KBM-7 (cell line): ENCODE data around the gene NSD1.
A peak's percentile ranks its signal among the peaks of the same experiment; 100 is the strongest.

Experiments
- DNase-seq: peaks from one replicate; pipeline ENCODE4 v3.0.0-alpha.2; 2015
- in situ Hi-C: fragments of 300-500 bp; cut with MboI; formaldehyde crosslinking; loops from 2 replicates; pipeline ENCODE4 v1.14.3; 2020; ENCODE audit warnings: low sequenced_read_pairs, low pct_unique_long_range_greater_than_20kb, mixed read lengths

NSD1 gene, protein sequence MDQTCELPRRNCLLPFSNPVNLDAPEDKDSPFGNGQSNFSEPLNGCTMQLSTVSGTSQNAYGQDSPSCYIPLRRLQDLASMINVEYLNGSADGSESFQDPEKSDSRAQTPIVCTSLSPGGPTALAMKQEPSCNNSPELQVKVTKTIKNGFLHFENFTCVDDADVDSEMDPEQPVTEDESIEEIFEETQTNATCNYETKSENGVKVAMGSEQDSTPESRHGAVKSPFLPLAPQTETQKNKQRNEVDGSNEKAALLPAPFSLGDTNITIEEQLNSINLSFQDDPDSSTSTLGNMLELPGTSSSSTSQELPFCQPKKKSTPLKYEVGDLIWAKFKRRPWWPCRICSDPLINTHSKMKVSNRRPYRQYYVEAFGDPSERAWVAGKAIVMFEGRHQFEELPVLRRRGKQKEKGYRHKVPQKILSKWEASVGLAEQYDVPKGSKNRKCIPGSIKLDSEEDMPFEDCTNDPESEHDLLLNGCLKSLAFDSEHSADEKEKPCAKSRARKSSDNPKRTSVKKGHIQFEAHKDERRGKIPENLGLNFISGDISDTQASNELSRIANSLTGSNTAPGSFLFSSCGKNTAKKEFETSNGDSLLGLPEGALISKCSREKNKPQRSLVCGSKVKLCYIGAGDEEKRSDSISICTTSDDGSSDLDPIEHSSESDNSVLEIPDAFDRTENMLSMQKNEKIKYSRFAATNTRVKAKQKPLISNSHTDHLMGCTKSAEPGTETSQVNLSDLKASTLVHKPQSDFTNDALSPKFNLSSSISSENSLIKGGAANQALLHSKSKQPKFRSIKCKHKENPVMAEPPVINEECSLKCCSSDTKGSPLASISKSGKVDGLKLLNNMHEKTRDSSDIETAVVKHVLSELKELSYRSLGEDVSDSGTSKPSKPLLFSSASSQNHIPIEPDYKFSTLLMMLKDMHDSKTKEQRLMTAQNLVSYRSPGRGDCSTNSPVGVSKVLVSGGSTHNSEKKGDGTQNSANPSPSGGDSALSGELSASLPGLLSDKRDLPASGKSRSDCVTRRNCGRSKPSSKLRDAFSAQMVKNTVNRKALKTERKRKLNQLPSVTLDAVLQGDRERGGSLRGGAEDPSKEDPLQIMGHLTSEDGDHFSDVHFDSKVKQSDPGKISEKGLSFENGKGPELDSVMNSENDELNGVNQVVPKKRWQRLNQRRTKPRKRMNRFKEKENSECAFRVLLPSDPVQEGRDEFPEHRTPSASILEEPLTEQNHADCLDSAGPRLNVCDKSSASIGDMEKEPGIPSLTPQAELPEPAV (N-terminal part only)

DNA sequence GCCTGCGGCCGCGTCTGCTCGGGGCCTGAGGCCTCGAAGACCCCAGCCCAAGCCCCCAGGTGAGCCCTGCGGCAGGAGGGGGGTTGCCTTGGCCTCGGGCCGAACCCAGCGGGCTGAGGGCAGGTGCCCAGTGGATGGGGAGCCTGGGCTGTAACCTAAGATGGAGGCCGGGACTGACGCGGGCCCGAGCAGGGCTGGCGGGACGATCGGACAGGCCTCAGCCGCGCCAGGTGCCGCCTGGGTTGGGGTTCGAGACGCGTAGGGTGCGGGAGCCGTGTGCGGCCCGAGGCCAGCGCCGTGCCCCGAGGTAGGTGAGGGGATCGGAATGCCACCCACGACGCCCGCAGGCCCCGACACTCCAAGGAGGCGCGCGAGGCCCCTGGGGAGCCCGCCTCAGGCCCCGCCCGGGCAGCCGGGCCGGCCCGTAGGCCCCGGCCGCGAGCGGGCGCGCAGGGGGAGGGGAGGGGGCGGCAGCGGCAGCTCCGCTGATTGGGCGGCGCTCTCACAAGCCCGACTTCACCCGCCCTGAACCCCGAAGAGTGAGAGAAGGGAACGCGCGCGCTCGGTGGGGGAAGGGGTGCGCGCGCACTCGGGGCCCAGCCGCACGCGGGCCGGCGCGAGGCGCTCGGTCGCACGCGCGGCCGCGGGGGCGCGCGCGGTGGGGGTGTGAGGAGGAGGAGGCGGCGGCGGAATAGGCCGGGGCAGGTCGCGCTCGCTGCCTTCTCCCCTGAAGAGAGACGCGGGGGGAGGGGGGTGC lies at the start of gene NSD1:
NSD1 (plus strand) TSS at position 678 of the 757 bp plus-strand sequence. CDS start 1,331 bp downstream, outside the sequence.
- peak; percentile 63 for DNase-seq
- in situ Hi-C loops: no loop called here

DNA sequence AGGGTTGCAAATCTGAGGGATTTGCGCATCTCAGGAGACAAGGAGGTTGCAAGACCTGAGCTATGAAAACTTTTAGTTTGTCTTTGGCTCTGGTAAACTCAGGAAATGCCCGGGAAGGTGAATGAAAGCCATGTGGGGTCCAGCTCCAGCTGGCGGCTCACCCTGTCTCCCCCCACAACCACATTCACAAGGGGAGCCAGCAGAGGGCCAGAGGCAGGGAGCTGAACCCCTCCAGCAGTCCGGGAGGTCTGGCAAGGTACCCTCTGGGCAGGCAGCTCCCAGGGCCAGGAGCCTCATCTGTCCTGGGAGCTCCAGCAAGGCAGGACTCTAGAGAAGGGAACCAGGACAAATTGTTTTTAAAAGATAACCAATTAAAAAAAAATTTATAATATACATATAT lies 49.4 kb upstream of the NSD1 start:
- in situ Hi-C loops: loop anchor here (25.0 kb wide), 1 partner anchor 422 kb away; no protein-coding TSS in a partner anchor

DNA sequence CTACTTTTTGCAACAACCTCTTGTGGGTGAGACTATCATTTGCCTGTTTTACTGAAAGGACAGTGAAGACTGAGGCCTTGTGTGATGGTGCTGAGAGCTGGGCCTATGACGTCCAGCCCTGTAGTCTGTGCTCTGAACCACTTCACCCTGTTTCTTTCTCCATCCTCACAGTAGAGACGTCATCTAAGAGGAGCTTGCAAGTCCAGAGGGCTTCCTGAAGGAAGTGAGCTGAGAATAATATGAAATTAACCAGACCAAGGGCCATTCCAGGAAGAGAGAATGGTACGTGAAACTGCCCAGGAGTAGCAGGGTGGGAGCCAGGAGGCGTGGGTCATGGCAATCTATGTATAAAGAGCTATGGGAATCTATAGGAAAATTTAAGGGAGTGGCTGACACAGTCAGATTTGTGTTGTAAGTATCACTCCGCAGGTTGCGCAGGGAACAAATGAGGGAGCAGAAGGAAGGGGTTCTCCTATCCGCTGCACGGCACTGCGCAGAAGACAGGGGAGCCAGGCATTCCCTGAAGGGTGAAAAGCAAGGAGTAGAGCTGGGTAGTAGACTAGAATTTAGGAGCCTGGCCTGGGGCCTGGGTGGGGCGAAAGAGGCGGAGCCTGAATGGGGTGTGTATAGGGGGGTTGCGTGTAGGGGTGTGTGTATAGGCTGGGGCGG lies 47.5 kb upstream of the NSD1 start:
- DNase-seq: peak; percentile 37
- in situ Hi-C loops: loop anchor here (25.0 kb wide), 1 partner anchor 424 kb away; no protein-coding TSS in a partner anchor

More for the DNA sequence above, 49.4 kb upstream of the NSD1 start:
- no peak for DNase-seq

DNA sequence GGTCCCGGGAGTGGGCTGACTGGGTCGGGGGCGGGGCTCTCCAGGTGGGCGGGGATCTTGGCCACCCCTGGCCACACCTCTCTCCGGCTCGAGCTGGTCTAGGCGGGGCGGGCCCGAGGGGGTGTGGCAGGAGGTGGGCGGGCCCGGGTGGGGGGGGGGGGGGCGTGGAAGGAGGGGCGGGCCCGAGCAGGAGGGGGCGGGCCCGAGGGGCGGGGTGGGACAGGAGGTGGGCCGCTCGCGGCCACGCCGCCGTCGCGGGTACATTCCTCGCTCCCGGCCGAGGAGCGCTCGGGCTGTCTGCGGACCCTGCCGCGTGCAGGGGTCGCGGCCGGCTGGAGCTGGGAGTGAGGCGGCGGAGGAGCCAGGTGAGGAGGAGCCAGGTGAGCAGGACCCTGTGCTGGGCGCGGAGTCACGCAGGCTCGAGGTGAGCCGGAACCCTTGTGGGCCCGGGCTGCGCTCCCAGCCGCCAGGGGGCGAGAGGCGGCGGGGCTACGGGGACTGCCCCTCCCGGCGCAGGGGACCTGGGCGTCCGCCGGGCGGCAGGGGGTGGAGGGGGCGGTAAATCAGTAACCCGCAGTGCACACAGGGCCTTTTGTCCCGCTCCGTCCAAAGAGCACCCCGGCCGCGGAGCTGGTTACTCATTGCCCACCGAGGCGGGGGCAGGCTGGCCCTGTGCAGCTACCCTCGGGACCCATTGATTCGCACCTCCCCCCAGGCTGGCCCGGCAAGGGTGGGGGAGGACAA lies 46.7 kb upstream of the NSD1 start, which contains the start of gene FGFR4:
FGFR4 (plus strand) TSS at position 262 of the 744 bp plus-strand sequence. CDS start 2,688 bp downstream, outside the sequence.
- in situ Hi-C loops: loop anchor here (25.0 kb wide), 1 partner anchor 425 kb away; no protein-coding TSS in a partner anchor
- DNase-seq: peak; percentile 79

DNA sequence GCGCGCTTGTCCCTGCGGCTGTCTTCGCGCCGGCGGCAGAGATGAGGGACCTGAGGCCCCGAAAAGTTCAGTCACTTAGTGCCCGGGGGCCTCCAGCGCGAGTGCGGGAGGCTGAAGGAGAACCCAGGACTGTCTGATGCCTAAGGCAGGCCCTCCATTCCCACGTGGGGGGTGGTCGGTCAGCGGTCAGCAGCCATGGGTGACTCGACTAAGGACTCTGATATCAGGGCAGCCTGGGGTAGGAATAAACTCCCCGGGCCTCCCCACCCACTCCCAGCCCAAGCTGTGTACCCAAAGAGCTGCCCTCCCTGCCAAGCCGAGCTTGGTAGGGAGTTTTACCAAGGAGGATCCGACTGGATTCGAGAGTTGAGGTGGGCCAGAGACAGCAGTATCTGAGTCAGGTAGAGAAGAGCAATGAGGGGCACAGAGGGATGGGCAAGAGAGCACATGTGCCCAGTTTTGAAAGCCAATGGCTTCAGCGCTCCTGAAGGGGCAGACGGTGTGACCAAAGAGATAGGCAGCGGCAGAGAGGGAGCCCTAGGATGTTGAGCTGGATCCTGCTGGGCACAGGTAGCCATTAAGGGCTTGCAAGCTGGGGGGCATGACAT lies 46.1 kb upstream of the NSD1 start:
- in situ Hi-C loops: loop anchor here (25.0 kb wide), 1 partner anchor 425 kb away; no protein-coding TSS in a partner anchor
- no peak for DNase-seq

DNA sequence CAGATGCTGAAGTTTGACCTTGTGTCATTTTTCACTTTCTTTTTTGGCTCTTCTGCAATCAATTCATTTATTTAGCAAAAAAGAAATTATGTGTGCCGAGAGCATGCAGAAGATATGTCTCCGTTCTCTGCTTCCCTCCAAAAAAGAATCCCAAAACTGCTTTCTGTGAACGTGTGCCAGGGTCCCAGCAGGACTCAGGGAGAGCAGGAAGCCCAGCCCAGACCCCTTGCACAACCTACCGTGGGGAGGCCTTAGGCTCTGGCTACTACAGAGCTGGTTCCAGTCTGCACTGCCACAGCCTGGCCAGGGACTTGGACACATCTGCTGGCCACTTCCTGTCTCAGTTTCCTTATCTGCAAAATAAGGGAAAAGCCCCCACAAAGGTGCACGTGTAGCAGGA lies 44.4 kb upstream of the NSD1 start:
- in situ Hi-C loops: loop anchor here (25.0 kb wide), 1 partner anchor 427 kb away; no protein-coding TSS in a partner anchor
- DNase-seq: no peak

DNA sequence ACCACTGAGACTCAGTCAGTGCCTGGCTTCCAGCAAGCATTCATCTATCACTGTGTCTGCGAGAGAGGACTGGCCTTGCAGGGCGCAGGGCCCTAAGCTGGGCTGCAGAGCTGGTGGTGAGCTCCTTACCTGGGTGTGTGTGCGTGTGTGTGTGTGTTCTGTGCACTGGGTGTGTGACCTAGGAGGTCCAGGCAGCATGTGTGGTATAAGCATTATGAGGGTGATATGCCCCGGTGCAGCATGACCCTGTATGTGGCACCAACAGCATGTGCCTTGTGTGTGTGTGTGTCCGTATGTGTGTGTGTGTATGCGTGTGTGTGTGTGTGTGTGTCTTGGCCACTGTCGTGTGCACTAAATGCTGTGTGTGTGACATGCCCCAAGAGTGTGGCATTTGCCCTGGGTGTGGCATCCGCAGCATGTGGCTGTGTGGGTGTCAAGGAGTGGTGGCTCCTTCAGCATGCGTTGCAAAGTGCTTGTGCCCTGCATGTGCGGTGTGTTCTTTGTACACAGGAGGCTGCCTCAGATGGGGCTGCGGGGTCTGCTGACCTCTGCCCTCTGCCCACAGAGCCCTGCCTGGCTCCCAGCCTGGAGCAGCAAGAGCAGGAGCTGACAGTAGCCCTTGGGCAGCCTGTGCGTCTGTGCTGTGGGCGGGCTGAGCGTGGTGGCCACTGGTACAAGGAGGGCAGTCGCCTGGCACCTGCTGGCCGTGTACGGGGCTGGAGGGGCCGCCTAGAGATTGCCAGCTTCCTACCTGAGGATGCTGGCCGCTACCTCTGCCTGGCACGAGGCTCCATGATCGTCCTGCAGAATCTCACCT lies 43.5 kb upstream of the NSD1 start:
- in situ Hi-C loops: loop anchor here (25.0 kb wide), 1 partner anchor 428 kb away; no protein-coding TSS in a partner anchor
- no peak for DNase-seq

DNA sequence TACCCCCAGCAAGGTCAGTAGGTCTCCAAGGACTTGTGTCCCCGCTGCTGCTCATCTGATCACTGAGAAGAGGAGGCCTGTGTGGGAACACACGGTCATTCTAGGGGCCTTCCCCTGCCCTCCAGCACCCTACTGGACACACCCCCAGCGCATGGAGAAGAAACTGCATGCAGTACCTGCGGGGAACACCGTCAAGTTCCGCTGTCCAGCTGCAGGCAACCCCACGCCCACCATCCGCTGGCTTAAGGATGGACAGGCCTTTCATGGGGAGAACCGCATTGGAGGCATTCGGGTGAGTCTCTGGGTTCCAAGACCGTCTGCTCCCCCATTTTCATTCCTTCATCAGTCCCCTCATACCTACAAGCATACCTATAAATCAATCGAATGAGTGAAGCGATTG lies 42.8 kb upstream of the NSD1 start:
- in situ Hi-C loops: loop anchor here (25.0 kb wide), 1 partner anchor 429 kb away; no protein-coding TSS in a partner anchor
- no peak for DNase-seq

DNA sequence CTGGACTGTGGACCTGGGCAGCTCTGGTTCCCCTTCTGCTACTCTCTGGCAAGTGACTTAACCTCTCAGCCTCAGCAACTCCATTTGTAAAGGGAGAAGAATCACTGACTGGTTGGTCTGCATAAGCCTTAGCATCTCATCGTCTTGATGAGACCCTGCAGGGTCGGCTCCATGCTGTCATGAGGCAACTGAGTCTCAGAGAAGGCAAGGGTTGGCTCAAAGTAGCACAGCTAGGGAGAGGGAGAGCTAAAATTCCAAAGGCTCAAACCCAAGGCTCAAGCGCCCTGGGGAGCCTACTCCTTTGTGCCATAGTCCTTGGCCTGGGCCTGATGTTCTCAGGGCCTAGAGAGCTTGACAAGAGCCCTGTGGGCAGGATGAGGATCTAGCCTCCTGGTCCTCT lies 42.3 kb upstream of the NSD1 start:
- no peak for DNase-seq
- in situ Hi-C loops: loop anchor here (25.0 kb wide), 1 partner anchor 429 kb away; no protein-coding TSS in a partner anchor

DNA sequence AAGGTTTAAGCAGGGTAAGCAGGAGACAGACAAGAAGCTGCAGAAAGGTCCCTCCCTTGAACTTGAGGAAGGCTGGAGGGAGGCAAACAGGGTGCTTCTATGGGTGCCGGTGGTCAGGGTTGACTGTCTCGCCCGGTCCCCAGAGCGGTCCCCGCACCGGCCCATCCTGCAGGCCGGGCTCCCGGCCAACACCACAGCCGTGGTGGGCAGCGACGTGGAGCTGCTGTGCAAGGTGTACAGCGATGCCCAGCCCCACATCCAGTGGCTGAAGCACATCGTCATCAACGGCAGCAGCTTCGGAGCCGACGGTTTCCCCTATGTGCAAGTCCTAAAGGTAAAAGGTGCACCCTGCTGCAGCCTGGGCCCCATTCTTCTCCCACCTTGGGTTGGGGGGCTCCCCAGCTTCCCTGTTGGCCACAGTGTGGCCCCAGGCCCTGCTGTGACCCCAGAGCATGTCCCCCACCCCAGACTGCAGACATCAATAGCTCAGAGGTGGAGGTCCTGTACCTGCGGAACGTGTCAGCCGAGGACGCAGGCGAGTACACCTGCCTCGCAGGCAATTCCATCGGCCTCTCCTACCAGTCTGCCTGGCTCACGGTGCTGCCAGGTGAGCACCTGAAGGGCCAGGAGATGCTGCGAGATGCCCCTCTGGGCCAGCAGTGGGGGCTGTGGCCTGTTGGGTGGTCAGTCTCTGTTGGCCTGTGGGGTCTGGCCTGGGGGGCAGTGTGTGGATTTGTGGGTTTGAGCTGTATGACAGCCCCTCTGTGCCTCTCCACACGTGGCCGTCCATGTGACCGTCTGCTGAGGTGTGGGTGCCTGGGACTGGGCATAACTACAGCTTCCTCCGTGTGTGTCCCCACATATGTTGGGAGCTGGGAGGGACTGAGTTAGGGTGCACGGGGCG lies 41.1 kb upstream of the NSD1 start:
- DNase-seq: no peak
- in situ Hi-C loops: loop anchor here (25.0 kb wide), 1 partner anchor 430 kb away; no protein-coding TSS in a partner anchor

DNA sequence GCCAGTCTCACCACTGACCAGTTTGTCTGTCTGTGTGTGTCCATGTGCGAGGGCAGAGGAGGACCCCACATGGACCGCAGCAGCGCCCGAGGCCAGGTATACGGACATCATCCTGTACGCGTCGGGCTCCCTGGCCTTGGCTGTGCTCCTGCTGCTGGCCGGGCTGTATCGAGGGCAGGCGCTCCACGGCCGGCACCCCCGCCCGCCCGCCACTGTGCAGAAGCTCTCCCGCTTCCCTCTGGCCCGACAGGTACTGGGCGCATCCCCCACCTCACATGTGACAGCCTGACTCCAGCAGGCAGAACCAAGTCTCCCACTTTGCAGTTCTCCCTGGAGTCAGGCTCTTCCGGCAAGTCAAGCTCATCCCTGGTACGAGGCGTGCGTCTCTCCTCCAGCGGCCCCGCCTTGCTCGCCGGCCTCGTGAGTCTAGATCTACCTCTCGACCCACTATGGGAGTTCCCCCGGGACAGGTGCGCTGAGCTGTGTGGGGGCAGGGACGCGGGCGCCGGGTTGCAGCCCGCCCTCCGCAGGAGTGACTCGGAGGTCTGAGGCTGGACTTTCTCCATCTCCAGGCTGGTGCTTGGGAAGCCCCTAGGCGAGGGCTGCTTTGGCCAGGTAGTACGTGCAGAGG lies 40.4 kb upstream of the NSD1 start:
- no peak for DNase-seq
- in situ Hi-C loops: loop anchor here (25.0 kb wide), 1 partner anchor 431 kb away; no protein-coding TSS in a partner anchor

DNA sequence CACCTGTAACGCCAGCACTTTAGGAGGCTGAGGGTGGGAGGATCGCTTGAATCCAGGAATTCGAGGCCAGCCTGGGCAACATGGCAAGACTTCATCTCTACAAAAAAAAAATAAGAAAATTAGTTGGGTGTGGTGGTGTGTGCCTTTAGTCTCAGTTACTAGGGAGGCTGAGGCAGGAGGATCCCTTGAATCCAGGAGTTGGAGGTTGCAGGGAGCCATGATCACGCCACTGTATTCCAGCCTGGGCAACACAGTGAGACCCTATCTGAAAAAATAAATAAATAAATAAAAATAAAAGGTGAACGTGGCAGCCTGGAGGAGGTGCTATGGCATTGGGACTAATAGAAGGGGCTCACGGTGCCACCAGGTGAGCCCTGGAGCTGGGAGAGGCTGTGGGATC lies 39.8 kb upstream of the NSD1 start:
- in situ Hi-C loops: loop anchor here (25.0 kb wide), 1 partner anchor 432 kb away; no protein-coding TSS in a partner anchor
- DNase-seq: no peak

DNA sequence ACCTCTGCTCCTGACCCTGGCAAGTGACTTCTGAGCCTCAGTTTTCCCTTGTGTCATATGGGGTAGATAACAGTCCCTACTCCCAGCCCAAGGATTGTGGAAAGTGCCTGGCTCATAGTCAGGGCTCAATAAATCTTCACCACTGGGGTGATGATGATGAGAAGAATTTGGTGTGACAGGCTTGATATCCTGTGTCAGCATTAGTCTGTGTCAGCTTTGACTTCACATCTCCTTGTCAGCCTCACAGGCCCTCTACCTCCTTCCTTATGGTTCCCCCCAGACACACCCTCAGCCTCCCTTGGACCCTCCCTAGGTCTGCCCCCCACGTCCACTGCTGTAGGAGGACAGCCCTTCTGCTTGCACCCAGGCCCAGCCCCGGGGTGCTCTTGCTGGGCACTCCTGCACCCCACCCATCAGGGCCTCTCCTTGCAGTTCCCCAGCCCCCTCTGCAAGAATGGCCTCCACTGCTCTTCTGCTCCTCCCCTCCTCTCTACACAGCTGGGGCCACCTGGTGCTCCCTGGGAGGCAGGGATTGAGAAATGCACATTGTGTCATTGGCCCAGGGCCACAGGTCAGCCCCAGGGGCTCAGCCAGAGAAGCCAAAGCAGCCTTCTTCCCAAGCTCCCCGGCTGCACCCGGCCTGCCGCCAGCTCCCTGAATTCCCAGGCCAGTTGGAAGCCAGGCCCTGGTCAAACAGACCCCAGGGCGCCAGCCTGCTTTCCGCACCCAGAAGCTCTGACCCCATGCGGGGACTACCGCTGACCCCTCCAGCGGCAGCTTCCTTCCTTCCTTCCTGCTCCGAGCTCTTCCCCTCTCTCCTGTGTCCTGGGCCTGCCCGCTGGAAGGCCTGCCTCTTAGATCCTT lies 39.1 kb upstream of the NSD1 start:
- in situ Hi-C loops: loop anchor here (25.0 kb wide), 1 partner anchor 432 kb away; no protein-coding TSS in a partner anchor
- no peak for DNase-seq
